Erythroblast (primary cell): ENCODE data around the gene SCRN2.

Source experiments
- GATA1 ChIP-seq: IDR thresholded peaks from 2 replicates; pipeline ENCODE4 v1.6.1; 2011; ENCODE audit warnings: low read depth, mild to moderate bottlenecking, control low read depth, low read length, moderate library complexity
- POLR2A ChIP-seq: IDR thresholded peaks from 2 replicates; pipeline ENCODE4 v1.6.1; 2011; ENCODE audit warnings: mild to moderate bottlenecking, low read length

DNA sequence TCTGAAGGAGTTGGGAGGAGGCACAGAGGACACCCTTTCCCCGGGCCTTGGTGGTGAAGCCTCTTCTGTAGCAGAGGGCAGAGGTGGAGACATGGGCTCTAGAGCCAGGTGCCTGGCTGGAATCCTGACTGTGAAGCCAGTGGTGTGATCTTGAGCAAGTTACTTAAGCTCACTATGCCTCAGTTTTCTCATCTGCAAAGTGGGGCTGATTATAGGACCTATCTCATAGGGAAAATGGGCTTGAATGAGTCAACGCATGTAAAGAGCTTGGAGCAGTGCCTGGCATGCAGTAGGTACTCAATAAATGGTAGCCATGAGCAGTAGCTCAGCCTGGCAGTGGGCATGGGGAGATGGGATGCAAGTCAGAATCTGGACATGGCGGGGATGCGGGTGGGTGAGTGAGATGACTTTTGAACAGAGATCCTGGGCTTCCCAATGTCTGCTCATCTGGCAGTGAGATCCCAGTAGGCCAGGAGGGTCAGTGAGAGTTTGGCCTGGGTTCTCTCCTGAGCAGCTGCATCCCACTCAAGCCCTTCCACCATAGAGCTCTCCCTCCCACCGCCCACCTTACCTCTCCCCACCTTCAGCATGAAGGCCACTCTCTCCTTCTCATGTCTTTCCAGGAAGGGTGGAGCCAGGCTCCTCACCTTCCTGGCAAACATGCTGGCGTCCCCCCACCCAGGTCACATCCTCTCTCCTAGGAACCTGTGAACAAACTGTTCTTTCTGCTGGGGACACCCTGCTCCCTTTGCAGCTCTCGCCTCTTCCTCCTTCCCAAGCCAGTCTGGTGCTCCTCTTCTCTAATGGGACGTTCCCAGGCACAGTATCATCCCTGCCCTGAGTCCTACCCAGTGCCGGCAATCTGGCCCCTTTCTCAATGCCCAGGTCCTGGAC lies 41.9 kb upstream of the SCRN2 start:
- no peak for TF ChIP-seq POLR2A
- no peak for TF ChIP-seq GATA1
